Adrenal gland (tissue), 12 donors: ENCODE data around the gene NINJ1. TPM values are rescaled to one million over a fixed set of nuclear protein-coding genes. Genes with fewer than 3 reads are reported as not detected.

Source experiments
- DNase-seq, 7 donors: peaks; one replicate each; pipeline ENCODE4 v3.0.0-alpha.2; 2019 to 2020
- H3K27ac ChIP-seq, 5 donors: fragments of 200-600 bp; sonication (generic) in 4 of 5; 1 replicate in 3 of 5; 2 replicates in 2 of 5; pipeline versions ENCODE4 v1.5.1 to v1.8.0; 2016 to 2020; ENCODE audit warnings: mild to moderate bottlenecking in 1 of 5
- H3K27me3 ChIP-seq: fragments of 200-600 bp; 2 replicates; pipeline ENCODE4 v1.8.0; 2021
- H3K36me3 ChIP-seq, 2 donors: fragments of 200-600 bp; replicated peaks in 1 of 2; 1 replicate in 1 of 2; 2 replicates in 1 of 2; pipeline versions ENCODE4 v1.5.1 to v1.8.0; 2018 to 2022
- H3K4me1 ChIP-seq, 2 donors: fragments of 200-600 bp; replicated peaks in 1 of 2; 1 replicate in 1 of 2; 2 replicates in 1 of 2; pipeline versions ENCODE4 v1.5.1 to v1.8.0; 2018 to 2021
- H3K4me3 ChIP-seq, 4 donors: fragments of 200-600 bp; sonication (generic) in 3 of 4; one replicate each; pipeline ENCODE4 v1.5.1; 2016 to 2018
- H3K9me3 ChIP-seq, 3 donors: fragments of 200-600 bp; sonication (generic) in 1 of 3; replicated peaks in 1 of 3; 1 replicate in 2 of 3; 2 replicates in 1 of 3; pipeline versions ENCODE4 v1.5.1 to v1.8.0; 2016 to 2021
- POLR2A ChIP-seq, 2 donors: fragments of 450-650 bp; IDR thresholded peaks; one replicate each; pipeline ENCODE4 v1.6.1; 2017; ENCODE audit warnings: antibody characterized with exemption in 2 of 2, mild to moderate bottlenecking in 2 of 2, moderate library complexity in 1 of 2
- WGBS, 4 donors: extraction: QIAGEN DNeasy Blood & Tissue Kit in 2 of 4; methylation state at CpG; one replicate each; pipeline versions ENCODE4 v1.1.5 to v1.1.7; 2013 to 2017; 5-methylcytosine and 5-hydroxymethylcytosine counted together
- intact Hi-C, 2 donors: fragments of 100-400 bp; cut with DNase I; formaldehyde crosslinking; loops; one replicate each; pipeline versions ENCODE4 v1.14.1 to v1.15.0; 2022 to 2023
- polyA plus RNA-seq, 3 donors: library from polyadenylated mRNA; stranded (reverse); fragments of 200-250 nt in 2 of 3; fragments of 350-450 nt in 1 of 3; fragmentation: Illumina TruSeq in 1 of 3; extraction: RNeasy Lipid Tissue Mini Kit (QIAGEN cat#74804) in 1 of 3; gene quantifications; one replicate each; pipeline ENCODE4 v1.2.3, GENCODE V29; 2013 to 2014
- total RNA-seq, 9 donors: library from RNA; depleted of rRNA in 4 of 9; stranded (reverse); fragments of >200 nt in 4 of 9; fragments of 120-200 nt in 1 of 9; fragmentation: NEBNext Ultra II Directional in 1 of 9; extraction: Animal tissue kit (Norgen Biotek cat#: 25700) in 1 of 9; gene quantifications; one replicate each; pipeline versions ENCODE4 v1.1.0 to v1.2.4, GENCODE V29; 2013 to 2023
- TF ChIP-seq, protein P1 (sequence below), 6 experiments: fragments of 450-650 bp in 4 of 6; fragments of 200-600 bp in 2 of 6; sonication (generic) in 1 of 6; IDR thresholded peaks; 1 replicate in 5 of 6; 2 replicates in 1 of 6; pipeline versions ENCODE4 v1.5.1 to v1.8.0; 2016 to 2021; ENCODE audit warnings: antibody characterized with exemption in 6 of 6, mild to moderate bottlenecking in 2 of 6, moderate library complexity in 1 of 6
- donor health status: healthy with polysubstance abuse.
- donor health status: Bipolar disorder and iron deficiency.
- donor health status: DM: yes; HTN: yes; CAD: no.
- donor health status: DM: no; HTN: no; CAD: no.
- donor health status: DM: no; HTN: no; CAD: no.
- donor health status: DM: yes; HTN: yes; CAD: no.

NINJ1 gene
- total and polyA plus RNA-seq, 12 donors, result 25.6 to 339 (median 161) TPM

DNA sequence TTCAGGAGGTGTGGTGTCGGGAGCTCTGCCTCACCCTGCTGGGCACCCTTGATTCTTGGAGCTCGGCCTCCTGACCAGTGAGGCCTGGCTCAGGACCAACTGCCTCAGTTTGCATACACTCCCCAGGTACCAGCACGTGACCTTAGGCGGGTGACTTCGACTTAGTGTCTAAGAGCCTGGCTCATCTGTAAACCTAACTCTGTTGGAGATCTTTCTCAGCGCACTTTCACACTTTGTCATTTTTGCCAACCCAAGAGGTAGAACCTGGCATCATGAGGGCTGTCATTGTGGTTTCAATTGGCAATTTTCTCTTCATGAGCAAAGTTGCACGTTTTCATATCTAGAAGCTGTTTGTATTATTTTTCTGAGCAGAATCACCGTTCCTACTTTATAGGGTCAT, 36.5 kb upstream of the NINJ1 start:
- Histone ChIP-seq H3K9me3 (no peaks in the 10 kb centered on the region), H3K27ac (no peak overlapping the region), H3K36me3 (no peaks in the 10 kb centered on the region), H3K4me3 (no peak overlapping the region), H3K4me1 (no peaks in the 10 kb centered on the region), H3K27me3 (no peaks in the 10 kb centered on the region)
- TF ChIP-seq, protein P1, sequence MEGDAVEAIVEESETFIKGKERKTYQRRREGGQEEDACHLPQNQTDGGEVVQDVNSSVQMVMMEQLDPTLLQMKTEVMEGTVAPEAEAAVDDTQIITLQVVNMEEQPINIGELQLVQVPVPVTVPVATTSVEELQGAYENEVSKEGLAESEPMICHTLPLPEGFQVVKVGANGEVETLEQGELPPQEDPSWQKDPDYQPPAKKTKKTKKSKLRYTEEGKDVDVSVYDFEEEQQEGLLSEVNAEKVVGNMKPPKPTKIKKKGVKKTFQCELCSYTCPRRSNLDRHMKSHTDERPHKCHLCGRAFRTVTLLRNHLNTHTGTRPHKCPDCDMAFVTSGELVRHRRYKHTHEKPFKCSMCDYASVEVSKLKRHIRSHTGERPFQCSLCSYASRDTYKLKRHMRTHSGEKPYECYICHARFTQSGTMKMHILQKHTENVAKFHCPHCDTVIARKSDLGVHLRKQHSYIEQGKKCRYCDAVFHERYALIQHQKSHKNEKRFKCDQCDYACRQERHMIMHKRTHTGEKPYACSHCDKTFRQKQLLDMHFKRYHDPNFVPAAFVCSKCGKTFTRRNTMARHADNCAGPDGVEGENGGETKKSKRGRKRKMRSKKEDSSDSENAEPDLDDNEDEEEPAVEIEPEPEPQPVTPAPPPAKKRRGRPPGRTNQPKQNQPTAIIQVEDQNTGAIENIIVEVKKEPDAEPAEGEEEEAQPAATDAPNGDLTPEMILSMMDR (IDR thresholded peaks at IDR 0.05), result no peak
- DNase-seq, result no peak
- intact Hi-C loops, result no loop called here
- 82 to 92% (median 90%) methylated on average over 3 to 8 of the region's 8 CpGs for WGBS, 4 donors

DNA sequence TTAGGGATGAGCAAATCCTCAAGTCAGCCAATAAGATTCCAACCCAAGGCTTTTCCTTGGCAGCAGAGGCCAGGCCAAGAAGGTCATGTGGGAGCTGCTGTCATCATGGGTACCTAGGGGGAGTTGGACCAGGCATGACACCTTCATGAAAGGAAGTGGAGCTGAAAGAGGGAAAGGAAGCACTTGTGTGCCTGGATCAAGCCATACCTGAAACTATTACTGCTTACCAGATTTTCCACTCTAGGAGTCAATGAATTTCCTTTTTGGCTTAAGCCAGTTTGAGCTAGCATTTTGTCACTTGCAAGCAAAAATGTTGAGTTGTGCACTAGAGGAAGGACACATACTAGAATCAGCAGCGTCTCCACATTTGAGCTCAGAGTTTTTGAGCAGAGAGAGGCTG, 35.4 kb upstream of the NINJ1 start:
- 92 to 100% (median 99%) methylated on average over 1 of the region's 1 CpG for WGBS, 4 donors
- Histone ChIP-seq H3K4me3 (no peak overlapping the region), H3K27me3 (no peaks in the 10 kb centered on the region), H3K9me3 (no peaks in the 10 kb centered on the region), H3K27ac (no peak overlapping the region), H3K36me3 (no peaks in the 10 kb centered on the region), H3K4me1 (no peaks in the 10 kb centered on the region)
- intact Hi-C loops, result no loop called here
- no peak for DNase-seq
- TF ChIP-seq, protein P1 (IDR thresholded peaks at IDR 0.05), result no peak
- TF ChIP-seq POLR2A (IDR thresholded peaks at IDR 0.05), result no peak

DNA sequence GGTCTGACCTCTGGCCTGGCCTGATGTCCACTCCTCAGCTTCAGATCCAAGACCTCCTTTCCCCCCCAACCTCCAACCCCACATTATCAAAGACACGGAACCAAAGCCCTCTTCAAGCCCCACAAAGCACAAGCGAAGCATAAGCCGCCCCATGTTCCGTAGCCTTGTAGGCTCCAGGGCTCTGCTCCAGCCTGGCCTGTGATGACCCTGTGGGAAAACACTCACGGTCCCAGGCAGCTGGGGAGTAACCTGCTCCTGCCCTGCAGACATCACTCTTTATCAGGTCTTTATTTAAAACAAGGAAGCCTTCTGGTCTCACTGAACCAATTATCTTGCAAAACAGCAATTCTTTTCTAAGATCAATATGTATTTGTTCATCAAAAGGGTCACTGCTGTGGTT, 34.5 kb upstream of the NINJ1 start:
- Histone ChIP-seq H3K9me3 (no peaks in the 10 kb centered on the region), H3K36me3 (no peaks in the 10 kb centered on the region), H3K4me1 (no peaks in the 10 kb centered on the region), H3K4me3 (no peak overlapping the region), H3K27me3 (no peaks in the 10 kb centered on the region), H3K27ac (no peak overlapping the region)
- DNase-seq, result no peak
- 87 to 100% (median 93%) methylated on average over 5 of the region's 5 CpGs for WGBS, 4 donors
- TF ChIP-seq POLR2A (IDR thresholded peaks at IDR 0.05), result no peak
- TF ChIP-seq, protein P1 (IDR thresholded peaks at IDR 0.05), result no peak
- intact Hi-C loops, result no loop called here

DNA sequence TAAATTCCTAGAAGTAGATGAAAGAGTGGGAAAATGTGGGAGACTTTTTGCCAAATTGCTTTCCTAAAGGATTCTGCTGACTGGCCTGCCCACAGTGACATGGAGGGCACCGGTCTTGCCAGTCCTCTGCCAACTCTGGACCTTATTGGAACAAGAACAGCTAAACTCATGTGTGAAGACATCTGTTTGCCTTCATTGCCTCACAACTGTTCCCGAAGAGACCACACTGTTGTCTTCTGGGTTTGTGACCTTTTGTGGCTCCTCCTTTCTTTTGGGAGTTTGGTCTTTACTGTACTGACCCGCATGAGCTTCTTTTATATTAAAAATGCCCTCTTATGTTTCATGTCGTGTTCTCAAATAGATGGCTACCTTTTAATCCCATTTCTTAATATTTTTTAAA, 33.8 kb upstream of the NINJ1 start:
- no peaks in the 10 kb centered on the region for H3K36me3 ChIP-seq
- DNase-seq, result no peak
- no peak overlapping the region for H3K4me3 ChIP-seq
- no peaks in the 10 kb centered on the region for H3K27me3 ChIP-seq
- H3K4me1 ChIP-seq, result no peaks in the 10 kb centered on the region
- intact Hi-C loops, result no loop called here
- no peak for TF ChIP-seq POLR2A (IDR thresholded peaks at IDR 0.05)
- TF ChIP-seq, protein P1 (IDR thresholded peaks at IDR 0.05), result no peak
- no peak overlapping the region for H3K27ac ChIP-seq
- no peaks in the 10 kb centered on the region for H3K9me3 ChIP-seq
- WGBS, 4 donors, result 84 to 93% (median 87%) methylated on average over 4 of the region's 4 CpGs
